Fibroblast of lung (primary cell): ENCODE data around the gene PHOX2B. TPM values are rescaled to one million over a fixed set of nuclear protein-coding genes. Genes with fewer than 3 reads are reported as not detected.

ENCODE experiments used
- DNase-seq, 2 donors: peaks; one replicate each; pipeline versions ENCODE4 v3.0.0 to v3.0.0-alpha.2; 2010; ENCODE audit warnings: low read depth in 2 of 2
- H2AFZ ChIP-seq: 2 replicates; pipeline ENCODE4 v1.5.1; 2012; ENCODE audit warnings: low read length, control low read depth, inconsistent platforms
- H3K27ac ChIP-seq: 2 replicates; pipeline ENCODE4 v1.5.1; 2011; ENCODE audit warnings: low read length, control low read depth; ENCODE audit not compliant: insufficient read depth
- H3K27me3 ChIP-seq: 2 replicates; pipeline ENCODE4 v1.5.1; 2011; ENCODE audit warnings: mild to moderate bottlenecking, low read length; ENCODE audit not compliant: control insufficient read depth, insufficient read depth
- H3K36me3 ChIP-seq: 2 replicates; pipeline ENCODE4 v1.5.1; 2011; ENCODE audit warnings: low read length; ENCODE audit not compliant: control insufficient read depth, insufficient read depth
- H3K4me1 ChIP-seq: 2 replicates; pipeline ENCODE4 v1.5.1; 2011; ENCODE audit warnings: low read length; ENCODE audit not compliant: control insufficient read depth, insufficient read depth; ENCODE audit errors: extremely low read depth
- H3K4me2 ChIP-seq: 2 replicates; pipeline ENCODE4 v1.5.1; 2011; ENCODE audit warnings: low read length, control low read depth; ENCODE audit not compliant: insufficient read depth; ENCODE audit errors: extremely low read depth
- H3K4me3 ChIP-seq, 4 experiments: fragments of 200-600 bp in 1 of 4; sonication (generic) in 1 of 4; replicated peaks in 1 of 4; 2 replicates each; pipeline ENCODE4 v1.5.1; 2011 to 2016; ENCODE audit warnings: low read length in 4 of 4, low read depth in 3 of 4, mild to moderate bottlenecking in 3 of 4, control low read depth in 2 of 4, inconsistent platforms in 1 of 4, mixed read lengths in 1 of 4; ENCODE audit not compliant: insufficient read depth in 1 of 4; ENCODE audit errors: control extremely low read depth in 1 of 4
- H3K79me2 ChIP-seq: 2 replicates; pipeline ENCODE4 v1.5.1; 2012; ENCODE audit warnings: mild to moderate bottlenecking, low read length, inconsistent platforms; ENCODE audit not compliant: control insufficient read depth, insufficient read depth
- H3K9ac ChIP-seq: 2 replicates; pipeline ENCODE4 v1.5.1; 2011; ENCODE audit warnings: mild to moderate bottlenecking, low read length, control low read depth; ENCODE audit not compliant: insufficient read depth
- H3K9me3 ChIP-seq: 2 replicates; pipeline ENCODE4 v1.5.1; 2012; ENCODE audit warnings: low read depth, low read length; ENCODE audit not compliant: control insufficient read depth, insufficient read depth
- H4K20me1 ChIP-seq: 2 replicates; pipeline ENCODE4 v1.5.1; 2011; ENCODE audit warnings: low read length; ENCODE audit not compliant: control insufficient read depth, insufficient read depth; ENCODE audit errors: extremely low read depth
- CTCF ChIP-seq, 2 donors: IDR thresholded peaks in 1 of 2; conservative IDR thresholded peaks in 1 of 2; 1 replicate in 1 of 2; 2 replicates in 1 of 2; pipeline ENCODE4 v1.5.1; 2011 to 2012; ENCODE audit warnings: low read length in 2 of 2, control low read depth in 1 of 2, inconsistent platforms in 1 of 2, low read depth in 1 of 2, mild to moderate bottlenecking in 1 of 2
- EZH2 ChIP-seq: IDR thresholded peaks from 2 replicates; pipeline ENCODE4 v1.5.1; 2012; ENCODE audit warnings: low read length, control low read depth, mild to moderate bottlenecking; ENCODE audit errors: missing control alignments
- polyA plus RNA-seq, 2 donors: library from polyadenylated mRNA; depleted of rRNA in 1 of 2; stranded (reverse) in 1 of 2; unstranded in 1 of 2; fragments of >200 nt; gene quantifications; 2 replicates each; pipeline ENCODE4 v1.2.1, GENCODE V29; 2011 to 2012; ENCODE audit warnings: missing spikeins in 1 of 2
- total RNA-seq: library from RNA; depleted of rRNA; stranded (reverse); fragments of >200 nt; gene quantifications from 2 replicates; pipeline ENCODE4 v1.2.1, GENCODE V29; 2014

PHOX2B gene
- total and polyA plus RNA-seq, 2 donors (not counting 1 experiment from before 2014, with no cell fraction given), result not detected

DNA sequence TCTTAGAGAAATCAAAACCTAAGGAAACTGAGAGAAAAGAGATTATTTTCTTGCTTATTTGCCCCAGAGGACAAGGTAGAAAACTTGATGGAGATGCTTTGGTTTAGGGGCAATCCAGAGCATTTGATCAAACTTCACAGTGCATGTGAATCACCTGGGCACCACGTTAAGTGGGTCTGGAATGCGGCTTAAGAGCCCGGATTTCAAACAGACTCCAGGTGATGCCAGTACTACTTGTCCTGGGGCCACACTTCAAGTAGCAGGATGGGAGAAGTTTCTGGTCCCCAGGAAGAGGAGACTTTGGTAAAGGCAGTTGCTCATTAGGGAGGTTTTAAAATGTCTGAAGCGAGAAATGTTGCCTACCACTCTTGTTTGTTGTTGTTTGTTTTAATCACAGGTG is 51.8 kb downstream of the PHOX2B start:
- Histone ChIP-seq H3K79me2 (no peaks in the 10 kb centered on the region), H4K20me1 (no peaks in the 10 kb centered on the region), H3K9me3 (no peaks in the 10 kb centered on the region), H3K36me3 (no peaks in the 10 kb centered on the region), H3K4me2 (no peak overlapping the region), H3K4me1 (no peaks in the 10 kb centered on the region), H3K27ac (no peak overlapping the region), H3K9ac (no peak overlapping the region), H3K4me3 (no peak overlapping the region), H3K27me3 (no peaks in the 10 kb centered on the region), H2AFZ (no peak overlapping the region)
- TF ChIP-seq EZH2, result no peak
- TF ChIP-seq CTCF (conservative IDR thresholded peaks at IDR 0.05 in 1 of 2, IDR thresholded peaks at IDR 0.05 in 1 of 2; ENCODE audit: low read depth in 1 of 2, low read length in 2 of 2), result no peak
- DNase-seq, result no peak

DNA sequence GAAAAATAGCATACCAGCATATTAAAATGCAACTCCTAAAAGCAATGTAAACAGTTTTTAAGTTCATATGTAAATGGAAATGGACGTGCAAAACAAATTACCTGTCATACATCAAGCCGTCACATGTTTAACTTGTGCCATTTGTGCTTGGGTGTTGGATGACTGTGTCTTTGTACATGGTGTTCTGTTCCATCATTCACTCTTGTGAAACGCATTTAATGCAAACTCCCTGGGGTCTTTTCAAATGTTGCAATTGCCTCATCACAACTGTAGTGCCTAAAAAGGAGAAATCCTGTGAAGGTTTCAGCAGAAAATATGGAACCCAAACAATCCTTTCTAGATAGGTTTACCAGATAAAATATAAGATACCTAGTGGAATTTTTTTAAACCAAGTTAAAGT is 52.4 kb downstream of the PHOX2B start:
- Histone ChIP-seq H3K9ac (no peak overlapping the region), H3K9me3 (no peaks in the 10 kb centered on the region)
- no peak for DNase-seq

More for the DNA sequence above, 52.4 kb downstream of the PHOX2B start:
- TF ChIP-seq EZH2, result no peak
- no peak for TF ChIP-seq CTCF (conservative IDR thresholded peaks at IDR 0.05 in 1 of 2, IDR thresholded peaks at IDR 0.05 in 1 of 2; ENCODE audit: low read depth in 1 of 2, low read length in 2 of 2)
- no peaks in the 10 kb centered on the region for H3K27me3 ChIP-seq
- no peaks in the 10 kb centered on the region for H3K4me1 ChIP-seq
- H3K79me2 ChIP-seq, result no peaks in the 10 kb centered on the region
- no peak overlapping the region for H3K4me3 ChIP-seq
- no peak overlapping the region for H2AFZ ChIP-seq
- no peak overlapping the region for H3K27ac ChIP-seq
- H3K36me3 ChIP-seq, result no peaks in the 10 kb centered on the region
- H4K20me1 ChIP-seq, result no peaks in the 10 kb centered on the region
- no peak overlapping the region for H3K4me2 ChIP-seq

Other genes with a start within 250 kb of the PHOX2B start
- 2.8 and 6.2 TPM in 2 replicates for gene LIMCH1, start 210.6 kb downstream of the PHOX2B start, total RNA-seq
- gene LIMCH1, start 210.6 kb downstream of the PHOX2B start, polyA plus RNA-seq, result 2.3 and 4.6 TPM in 2 replicates
- 31.1 and 39.0 TPM in 2 replicates for gene TMEM33, start 186.7 kb upstream of the PHOX2B start, total RNA-seq
- gene TMEM33, start 186.7 kb upstream of the PHOX2B start, polyA plus RNA-seq, result 39.3 and 39.9 TPM in 2 replicates
- under 0.01 and 0.17 TPM in 2 replicates for gene DCAF4L1, start 233.0 kb upstream of the PHOX2B start, total RNA-seq
- gene DCAF4L1, start 233.0 kb upstream of the PHOX2B start, polyA plus RNA-seq, result 0.01 and 0.02 TPM in 2 replicates
- gene SLC30A9, start 241.8 kb upstream of the PHOX2B start, total RNA-seq, result 41.9 and 56.5 TPM in 2 replicates
- gene SLC30A9, start 241.8 kb upstream of the PHOX2B start, polyA plus RNA-seq, result 56.3 and 65.2 TPM in 2 replicates